Adrenal gland (tissue), 5 donors: ENCODE measurements around the gene ABCC12.

Experiments
- POLR2A ChIP-seq, 2 donors: fragments of 450-650 bp; IDR thresholded peaks; one replicate each; pipeline ENCODE4 v1.6.1; 2017; ENCODE audit warnings: antibody characterized with exemption in 2 of 2, mild to moderate bottlenecking in 2 of 2, moderate library complexity in 1 of 2
- TF ChIP-seq, protein P1 (sequence below), 6 experiments: fragments of 450-650 bp in 4 of 6; fragments of 200-600 bp in 2 of 6; sonication (generic) in 1 of 6; IDR thresholded peaks; 1 replicate in 5 of 6; 2 replicates in 1 of 6; pipeline versions ENCODE4 v1.5.1 to v1.8.0; 2016 to 2021; ENCODE audit warnings: antibody characterized with exemption in 6 of 6, mild to moderate bottlenecking in 2 of 6, moderate library complexity in 1 of 6
- donor health status: DM: no; HTN: no; CAD: no.

DNA sequence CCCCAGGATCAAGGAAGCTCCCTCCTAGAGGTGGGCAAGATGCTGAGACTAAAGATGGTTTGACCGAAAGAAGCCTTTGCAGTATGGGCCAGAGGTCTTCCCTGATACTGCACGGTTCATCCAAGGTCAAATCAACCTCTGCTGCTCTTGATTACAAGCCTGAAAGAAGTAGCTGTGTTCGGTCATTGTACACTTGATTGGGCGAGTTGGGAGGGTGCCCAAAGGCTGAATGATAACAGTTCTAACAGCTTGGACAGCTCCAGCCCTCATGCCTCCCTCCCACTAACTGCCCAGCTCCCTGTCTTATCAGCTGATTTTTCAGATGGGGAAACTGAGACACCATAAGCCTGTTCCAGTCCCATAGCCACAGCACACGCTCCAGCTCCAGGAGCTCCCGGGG lies 42.8 kb downstream of the ABCC12 start:
- TF ChIP-seq, protein P1, sequence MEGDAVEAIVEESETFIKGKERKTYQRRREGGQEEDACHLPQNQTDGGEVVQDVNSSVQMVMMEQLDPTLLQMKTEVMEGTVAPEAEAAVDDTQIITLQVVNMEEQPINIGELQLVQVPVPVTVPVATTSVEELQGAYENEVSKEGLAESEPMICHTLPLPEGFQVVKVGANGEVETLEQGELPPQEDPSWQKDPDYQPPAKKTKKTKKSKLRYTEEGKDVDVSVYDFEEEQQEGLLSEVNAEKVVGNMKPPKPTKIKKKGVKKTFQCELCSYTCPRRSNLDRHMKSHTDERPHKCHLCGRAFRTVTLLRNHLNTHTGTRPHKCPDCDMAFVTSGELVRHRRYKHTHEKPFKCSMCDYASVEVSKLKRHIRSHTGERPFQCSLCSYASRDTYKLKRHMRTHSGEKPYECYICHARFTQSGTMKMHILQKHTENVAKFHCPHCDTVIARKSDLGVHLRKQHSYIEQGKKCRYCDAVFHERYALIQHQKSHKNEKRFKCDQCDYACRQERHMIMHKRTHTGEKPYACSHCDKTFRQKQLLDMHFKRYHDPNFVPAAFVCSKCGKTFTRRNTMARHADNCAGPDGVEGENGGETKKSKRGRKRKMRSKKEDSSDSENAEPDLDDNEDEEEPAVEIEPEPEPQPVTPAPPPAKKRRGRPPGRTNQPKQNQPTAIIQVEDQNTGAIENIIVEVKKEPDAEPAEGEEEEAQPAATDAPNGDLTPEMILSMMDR (IDR thresholded peaks at IDR 0.05) = no peak
- TF ChIP-seq POLR2A (IDR thresholded peaks at IDR 0.05) = no peak
